Measurements from ENCODE around the gene TRIM44.

DNA sequence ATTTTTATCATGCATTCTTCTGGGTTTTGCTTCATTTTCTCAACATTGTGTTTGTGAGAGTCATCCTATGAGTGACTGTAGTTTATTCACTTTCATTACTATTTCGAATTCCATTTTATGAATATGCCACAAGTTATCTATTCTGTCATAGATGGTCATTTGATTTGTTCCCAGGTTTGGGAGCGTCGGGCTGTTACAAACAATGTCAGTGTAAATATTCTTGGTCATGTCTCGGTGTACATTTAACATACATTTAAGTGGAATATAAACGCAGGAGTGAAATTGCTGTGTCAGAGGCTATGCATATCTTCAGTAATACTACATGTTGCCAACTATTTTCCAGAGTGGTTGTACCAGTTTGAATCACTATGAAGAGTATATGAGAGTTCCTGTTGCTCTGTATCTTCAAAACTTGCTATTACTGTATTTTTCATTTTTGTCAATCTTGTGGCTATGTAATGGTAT, 2.4 kb downstream of the TRIM44 start:
- TF ChIP-seq, protein P1, sequence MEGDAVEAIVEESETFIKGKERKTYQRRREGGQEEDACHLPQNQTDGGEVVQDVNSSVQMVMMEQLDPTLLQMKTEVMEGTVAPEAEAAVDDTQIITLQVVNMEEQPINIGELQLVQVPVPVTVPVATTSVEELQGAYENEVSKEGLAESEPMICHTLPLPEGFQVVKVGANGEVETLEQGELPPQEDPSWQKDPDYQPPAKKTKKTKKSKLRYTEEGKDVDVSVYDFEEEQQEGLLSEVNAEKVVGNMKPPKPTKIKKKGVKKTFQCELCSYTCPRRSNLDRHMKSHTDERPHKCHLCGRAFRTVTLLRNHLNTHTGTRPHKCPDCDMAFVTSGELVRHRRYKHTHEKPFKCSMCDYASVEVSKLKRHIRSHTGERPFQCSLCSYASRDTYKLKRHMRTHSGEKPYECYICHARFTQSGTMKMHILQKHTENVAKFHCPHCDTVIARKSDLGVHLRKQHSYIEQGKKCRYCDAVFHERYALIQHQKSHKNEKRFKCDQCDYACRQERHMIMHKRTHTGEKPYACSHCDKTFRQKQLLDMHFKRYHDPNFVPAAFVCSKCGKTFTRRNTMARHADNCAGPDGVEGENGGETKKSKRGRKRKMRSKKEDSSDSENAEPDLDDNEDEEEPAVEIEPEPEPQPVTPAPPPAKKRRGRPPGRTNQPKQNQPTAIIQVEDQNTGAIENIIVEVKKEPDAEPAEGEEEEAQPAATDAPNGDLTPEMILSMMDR (IDR thresholded peaks at IDR 0.05): no peak
- no peak for TF ChIP-seq POLR2A (IDR thresholded peaks at IDR 0.05)

All from esophagus squamous epithelium (tissue), 4 donors.